Upper lobe of right lung (tissue), 1 donor: ENCODE measurements around the gene ZNF771. TPM values are rescaled to one million over a fixed set of nuclear protein-coding genes. Genes with fewer than 3 reads are reported as not detected.

Experiments
- ATAC-seq: fragments of 200-7000 bp; cut with Tn5 transposase; one replicate; pipeline ENCODE4 v1.9.1; 2020; ENCODE audit warnings: mild to moderate bottlenecking, moderate library complexity
- DNase-seq: peaks from one replicate; pipeline ENCODE4 v3.0.0-alpha.2; 2020
- H3K27ac ChIP-seq: fragments of 200-600 bp; one replicate; pipeline ENCODE4 v1.8.0; 2022
- H3K27me3 ChIP-seq: fragments of 200-600 bp; one replicate; pipeline ENCODE4 v1.8.0; 2022; ENCODE audit warnings: mild to moderate bottlenecking
- H3K36me3 ChIP-seq: fragments of 200-600 bp; one replicate; pipeline ENCODE4 v1.8.0; 2022
- H3K4me1 ChIP-seq: fragments of 200-600 bp; one replicate; pipeline ENCODE4 v1.8.0; 2022
- H3K4me3 ChIP-seq: fragments of 200-600 bp; one replicate; pipeline ENCODE4 v1.8.0; 2022; ENCODE audit warnings: mild to moderate bottlenecking
- H3K9me3 ChIP-seq: fragments of 200-600 bp; one replicate; pipeline ENCODE4 v1.8.0; 2022
- CTCF ChIP-seq: fragments of 200-600 bp; IDR thresholded peaks from one replicate; pipeline ENCODE4 v1.8.0; 2022; ENCODE audit warnings: antibody characterized with exemption
- intact Hi-C: fragments of 100-400 bp; cut with DNase I; formaldehyde crosslinking; loops from one replicate; pipeline ENCODE4 v1.11.0; 2022
- total RNA-seq: library from RNA; stranded (reverse); fragmentation: NEBNext Ultra II Directional; extraction: Animal tissue kit (Norgen Biotek cat#: 25700); gene quantifications from one replicate; pipeline ENCODE4 v1.2.1, GENCODE V29; 2021
- donor health status: DM: no; HTN: yes; CAD: no; lungs with severe emphysema.

The ZNF771 gene
- total RNA-seq, 1 donor from 2014 or later, result 4.5 TPM

GRCh38 chr16:30398661-30399434 lies 8.6 kb upstream of the ZNF771 start:
- H3K9me3 ChIP-seq, result no peaks in the 10 kb centered on the region
- intact Hi-C loops, result no loop called here
- no peak for TF ChIP-seq CTCF
- no peaks in the 10 kb centered on the region for H3K27me3 ChIP-seq
- no peak overlapping the region for H3K27ac ChIP-seq
- peaks cover 6% of the 10 kb centered on the region for H3K36me3 ChIP-seq
- no peak for DNase-seq
- no peak for ATAC-seq
- no peak overlapping the region for H3K4me3 ChIP-seq
- peaks cover 11% of the 10 kb centered on the region for H3K4me1 ChIP-seq

GRCh38 chr16:30399435-30400186 lies 7.8 kb upstream of the ZNF771 start:
- Histone ChIP-seq H3K4me1 (peaks cover 11% of the 10 kb centered on the region), H3K4me3 (peak overlapping the region; percentile 81), H3K27me3 (no peaks in the 10 kb centered on the region), H3K27ac (peak overlapping the region; percentile 79), H3K9me3 (no peaks in the 10 kb centered on the region), H3K36me3 (peaks cover 6% of the 10 kb centered on the region)
- ATAC-seq (no peak), DNase-seq (no peak)
- intact Hi-C loops, result no loop called here
- TF ChIP-seq CTCF, result no peak

- ATAC-seq, result peak; percentile 15
- no peak for TF ChIP-seq CTCF
- H3K9me3 ChIP-seq, result no peaks in the 10 kb centered on the region
- intact Hi-C loops, result no loop called here
- H3K36me3 ChIP-seq, result peaks cover 6% of the 10 kb centered on the region
- no peaks in the 10 kb centered on the region for H3K27me3 ChIP-seq
- DNase-seq, result no peak
- no peak overlapping the region for H3K27ac ChIP-seq
- H3K4me1 ChIP-seq, result no peaks in the 10 kb centered on the region
- no peak overlapping the region for H3K4me3 ChIP-seq
Observed at GRCh38 chr16:30401768-30402425, 5.5 kb upstream of the ZNF771 start.

GRCh38 chr16:30406795-30407101 lies 658 bp upstream of the ZNF771 start:
- Histone ChIP-seq H3K4me3 (peak overlapping the region; percentile 62), H3K36me3 (no peaks in the 10 kb centered on the region), H3K27me3 (no peaks in the 10 kb centered on the region), H3K27ac (peak overlapping the region; percentile 77), H3K9me3 (no peaks in the 10 kb centered on the region), H3K4me1 (peaks cover 21% of the 10 kb centered on the region)
- intact Hi-C loops, result no loop called here
- TF ChIP-seq CTCF, result no peak
- no peak for ATAC-seq
- no peak for DNase-seq

GRCh38 chr16:30407804-30408534 lies 563 bp downstream of the ZNF771 start:
- DNase-seq (no peak), ATAC-seq (no peak)
- peak overlapping the region; percentile 62 for H3K4me3 ChIP-seq
- intact Hi-C loops, result no loop called here
- peaks cover 4% of the 10 kb centered on the region for H3K36me3 ChIP-seq
- H3K4me1 ChIP-seq, result peaks cover 21% of the 10 kb centered on the region
- H3K9me3 ChIP-seq, result no peaks in the 10 kb centered on the region
- peak overlapping the region; percentile 77 for H3K27ac ChIP-seq
- H3K27me3 ChIP-seq, result no peaks in the 10 kb centered on the region
- no peak for TF ChIP-seq CTCF
